Panc1 (cell line): Measurements from ENCODE around the gene IQSEC1. TPM values are rescaled to one million over a fixed set of nuclear protein-coding genes. Genes with fewer than 3 reads are reported as not detected.

Source experiments
- ATAC-seq: fragments of 200-7000 bp; cut with Tn5 transposase; 2 replicates; pipeline ENCODE4 v1.9.1; 2020; ENCODE audit warnings: mild to moderate bottlenecking, moderate library complexity
- BruUV-seq: library from RNA; stranded (reverse); fragments of 400-500 nt; replicated peaks from 2 replicates; lab custom pipeline; 2021; lab: Mats Ljungman, UMichigan
- CTCF ChIA-PET: fragments of 300-600 bp; sonication (Branson Sonifier 250); formaldehyde crosslinking; loops from one replicate; lab custom pipeline; 2022; ENCODE audit warnings: antibody characterized with exemption; lab: Charles Lee
- POLR2A ChIA-PET: fragments of 300-600 bp; sonication (Branson Sonifier 250); formaldehyde crosslinking; loops from one replicate; lab custom pipeline; 2022; ENCODE audit warnings: antibody characterized with exemption; lab: Charles Lee
- DNase-seq: peaks from one replicate; pipeline ENCODE4 v3.0.0-alpha.2; 2010; ENCODE audit warnings: low read depth, low spot score
- H3K27ac ChIP-seq: 2 replicates; pipeline ENCODE4 v1.5.1; 2011; ENCODE audit warnings: mild to moderate bottlenecking, low read length, inconsistent platforms
- H3K27me3 ChIP-seq: fragments of 200-500 bp; sonication (Bioruptor generic); 2 replicates; pipeline ENCODE4 v1.6.0; 2014; ENCODE audit warnings: low read length, inconsistent platforms; ENCODE audit not compliant: control insufficient read depth, insufficient read depth
- H3K36me3 ChIP-seq: fragments of 200-500 bp; sonication (Bioruptor generic); 2 replicates; pipeline ENCODE4 v1.5.1; 2014; ENCODE audit warnings: inconsistent platforms, mild to moderate bottlenecking, low read length, moderate library complexity; ENCODE audit not compliant: control insufficient read depth, insufficient read depth
- H3K4me1 ChIP-seq: 2 replicates; pipeline ENCODE4 v1.5.1; 2011; ENCODE audit warnings: inconsistent platforms, mild to moderate bottlenecking, low read length, moderate library complexity; ENCODE audit not compliant: control insufficient read depth, insufficient read depth
- H3K4me3 ChIP-seq, 2 experiments: 2 replicates each; pipeline ENCODE4 v1.5.1; 2011 to 2012; ENCODE audit warnings: low read depth in 2 of 2, low read length in 2 of 2, mild to moderate bottlenecking in 2 of 2, inconsistent platforms in 1 of 2, moderate library complexity in 1 of 2
- H3K9me3 ChIP-seq: fragments of 200-500 bp; sonication (Bioruptor generic); 2 replicates; pipeline ENCODE4 v1.5.1; 2014; ENCODE audit warnings: low read depth, mild to moderate bottlenecking, inconsistent platforms, low read length, moderate library complexity; ENCODE audit not compliant: control insufficient read depth, insufficient read depth
- CTCF ChIP-seq: fragments of 450-650 bp; IDR thresholded peaks from 2 replicates; pipeline ENCODE4 v1.5.1; 2017; ENCODE audit warnings: mild to moderate bottlenecking
- POLR2AphosphoS5 ChIP-seq: IDR thresholded peaks from 2 replicates; pipeline ENCODE4 v1.6.1; 2012; ENCODE audit warnings: mild to moderate bottlenecking, low read depth, low read length, moderate library complexity
- REST ChIP-seq, 2 experiments: IDR thresholded peaks; 2 replicates each; pipeline ENCODE4 v1.6.1; 2011 to 2012; ENCODE audit warnings: low read depth in 2 of 2, control low read depth in 1 of 2, low read length in 1 of 2, mild to moderate bottlenecking in 1 of 2, moderate library complexity in 1 of 2; ENCODE audit not compliant: insufficient read depth in 1 of 2
- SIN3A ChIP-seq: IDR thresholded peaks from 2 replicates; pipeline ENCODE4 v1.6.1; 2012; ENCODE audit warnings: low read depth, mild to moderate bottlenecking, low read length, moderate library complexity, borderline replicate concordance; ENCODE audit not compliant: insufficient read depth
- TCF7L2 ChIP-seq: IDR thresholded peaks from 2 replicates; pipeline ENCODE4 v1.6.1; 2011; ENCODE audit warnings: mild to moderate bottlenecking, low read depth, low read length, inconsistent platforms
- in situ Hi-C: cut with HindIII; loops from 2 replicates; pipeline ENCODE4 v1.10.0; 2016; ENCODE audit warnings: low sequenced_read_pairs, low pct_unique_long_range_greater_than_20kb
- intact Hi-C: fragments of 100-400 bp; cut with micrococcal nuclease; formaldehyde crosslinking; loops from one replicate; pipeline ENCODE4 v1.10.0; 2022; ENCODE audit not compliant: unreplicated experiment
- total RNA-seq: library from RNA; stranded (reverse); gene quantifications from one replicate; pipeline ENCODE4 v1.2.1, GENCODE V29; 2021; ENCODE audit not compliant: unreplicated experiment

Gene IQSEC1
- total RNA-seq, 1 experiment from 2014 or later: 28.4 TPM

GRCh38 chr3:13058346-13059120 is 14.7 kb downstream of the IQSEC1 start:
- POLR2A ChIA-PET: no interaction called here
- H3K36me3 ChIP-seq: no peaks in the 10 kb centered on the region
- no peak overlapping the region for H3K27ac ChIP-seq
- no peak for DNase-seq
- CTCF ChIA-PET: no interaction called here
- no peak overlapping the region for H3K4me3 ChIP-seq
- in situ Hi-C loops: no loop called here
- TF ChIP-seq TCF7L2: no peak
- no peak for TF ChIP-seq SIN3A
- no peak for TF ChIP-seq REST (IDR thresholded peaks at IDR 0.05; ENCODE audit: insufficient read depth in 1 of 2, low read depth in 2 of 2, low read length in 1 of 2)
- TF ChIP-seq POLR2AphosphoS5: no peak
- TF ChIP-seq CTCF: no peak
- H3K9me3 ChIP-seq: no peaks in the 10 kb centered on the region
- ATAC-seq: no peak
- intact Hi-C loops: no loop called here
- BruUV-seq: no TSS peak
- no peaks in the 10 kb centered on the region for H3K27me3 ChIP-seq
- no peaks in the 10 kb centered on the region for H3K4me1 ChIP-seq

GRCh38 chr3:13057282-13058040 is 15.8 kb downstream of the IQSEC1 start:
- no peaks in the 10 kb centered on the region for H3K4me1 ChIP-seq
- ChIA-PET CTCF (no interaction called here), POLR2A (no interaction called here)
- no TSS peak for BruUV-seq
- ATAC-seq: peak; percentile 58
- no peak overlapping the region for H3K4me3 ChIP-seq
- no peaks in the 10 kb centered on the region for H3K36me3 ChIP-seq
- intact Hi-C loops: no loop called here
- no peak for TF ChIP-seq SIN3A
- no peak for TF ChIP-seq CTCF
- TF ChIP-seq POLR2AphosphoS5: no peak
- no peak for TF ChIP-seq REST (IDR thresholded peaks at IDR 0.05; ENCODE audit: insufficient read depth in 1 of 2, low read depth in 2 of 2, low read length in 1 of 2)
- TF ChIP-seq TCF7L2: no peak
- H3K27me3 ChIP-seq: no peaks in the 10 kb centered on the region
- in situ Hi-C loops: no loop called here
- H3K9me3 ChIP-seq: no peaks in the 10 kb centered on the region
- no peak for DNase-seq
- H3K27ac ChIP-seq: no peak overlapping the region
